HG03108 (cell line): ENCODE results near the gene HS3ST4.

Source experiments
- ATAC-seq: cut with Tn5 transposase; IDR thresholded peaks from one replicate; pipeline ENCODE4 v1.9.1; 2021; ENCODE audit warnings: moderate library complexity; ENCODE audit not compliant: unreplicated experiment

HS3ST4 gene

GRCh38 chr16:25817876-25818275 lies 126.1 kb downstream of the HS3ST4 start:
- no peak for ATAC-seq

GRCh38 chr16:25823891-25824290 lies 132.1 kb downstream of the HS3ST4 start:
- no peak for ATAC-seq

- ATAC-seq: no peak
Measured at GRCh38 chr16:25827709-25828108, 135.9 kb downstream of the HS3ST4 start.

GRCh38 chr16:25828510-25828909 lies 136.8 kb downstream of the HS3ST4 start:
- no peak for ATAC-seq

GRCh38 chr16:25832291-25832690 lies 140.5 kb downstream of the HS3ST4 start:
- ATAC-seq: no peak

- no peak for ATAC-seq
Measured at GRCh38 chr16:25834101-25834500, 142.3 kb downstream of the HS3ST4 start.

GRCh38 chr16:25835126-25835525 lies 143.4 kb downstream of the HS3ST4 start:
- ATAC-seq: no peak

- no peak for ATAC-seq
Measured at GRCh38 chr16:25838724-25839186, 147.0 kb downstream of the HS3ST4 start.

- no peak for ATAC-seq
Measured at GRCh38 chr16:25841761-25842160, 150.0 kb downstream of the HS3ST4 start.

- no peak for ATAC-seq
Measured at GRCh38 chr16:25845901-25846300, 154.1 kb downstream of the HS3ST4 start.

GRCh38 chr16:25854141-25854540 lies 162.4 kb downstream of the HS3ST4 start:
- ATAC-seq: no peak

- ATAC-seq: no peak
Measured at GRCh38 chr16:25855063-25855462, 163.3 kb downstream of the HS3ST4 start.

GRCh38 chr16:25855818-25856217 lies 164.1 kb downstream of the HS3ST4 start:
- no peak for ATAC-seq

GRCh38 chr16:25859645-25860044 lies 167.9 kb downstream of the HS3ST4 start:
- ATAC-seq: no peak

- ATAC-seq: no peak
Measured at GRCh38 chr16:25867041-25867440, 175.3 kb downstream of the HS3ST4 start.

GRCh38 chr16:25868106-25868505 lies 176.3 kb downstream of the HS3ST4 start:
- ATAC-seq: no peak

GRCh38 chr16:25868706-25869370 lies 177.1 kb downstream of the HS3ST4 start:
- ATAC-seq: no peak

GRCh38 chr16:25872369-25873070 lies 180.8 kb downstream of the HS3ST4 start:
- no peak for ATAC-seq

GRCh38 chr16:25874196-25874595 lies 182.4 kb downstream of the HS3ST4 start:
- no peak for ATAC-seq

GRCh38 chr16:25875956-25876598 lies 184.3 kb downstream of the HS3ST4 start:
- no peak for ATAC-seq

GRCh38 chr16:25877103-25877502 lies 185.3 kb downstream of the HS3ST4 start:
- no peak for ATAC-seq

- no peak for ATAC-seq
Measured at GRCh38 chr16:25886598-25886997, 194.8 kb downstream of the HS3ST4 start.
